Measurements from ENCODE around the gene CHI3L1. TPM values are rescaled to one million over a fixed set of nuclear protein-coding genes. Genes with fewer than 3 reads are reported as not detected.

The CHI3L1 gene
- total and polyA plus RNA-seq, 2 donors, result 0.53 to 4.7 TPM

GRCh38 chr1:203174324-203174985, 12.0 kb downstream of the CHI3L1 start:
- Histone ChIP-seq H3K27ac (ENCODE audit: low read depth) (no peak overlapping the region), H3K4me3 (ENCODE audit: low read depth, low read length) (no peak overlapping the region), H3K4me1 (ENCODE audit: insufficient read depth) (no peaks in the 10 kb centered on the region), H3K36me3 (ENCODE audit: insufficient read depth) (no peaks in the 10 kb centered on the region)
- DNase-seq (ENCODE audit: extremely low spot score), result no peak
- WGBS, result 95% methylated on average over 12 of the region's 12 CpGs

GRCh38 chr1:203173566-203173965, 12.9 kb downstream of the CHI3L1 start:
- no peak overlapping the region for H3K27ac ChIP-seq (ENCODE audit: low read depth)

GRCh38 chr1:203173011-203173555, 13.4 kb downstream of the CHI3L1 start:
- Histone ChIP-seq H3K27ac (ENCODE audit: low read depth) (no peak overlapping the region), H3K4me1 (ENCODE audit: insufficient read depth) (no peaks in the 10 kb centered on the region), H3K4me3 (ENCODE audit: low read depth, low read length) (no peak overlapping the region), H3K36me3 (ENCODE audit: insufficient read depth) (no peaks in the 10 kb centered on the region)
- no peak for DNase-seq (ENCODE audit: extremely low spot score)
- WGBS, result 90% methylated on average over 2 of the region's 2 CpGs

More at GRCh38 chr1:203173566-203173965, 12.9 kb downstream of the CHI3L1 start:
- no peak overlapping the region for H3K4me3 ChIP-seq (ENCODE audit: low read depth, low read length)
- WGBS, result 87% methylated on average over 5 of the region's 5 CpGs
- DNase-seq (ENCODE audit: extremely low spot score), result no peak
- H3K4me1 ChIP-seq (ENCODE audit: insufficient read depth), result no peaks in the 10 kb centered on the region
- H3K36me3 ChIP-seq (ENCODE audit: insufficient read depth), result no peaks in the 10 kb centered on the region

GRCh38 chr1:203172184-203173010, 14.1 kb downstream of the CHI3L1 start:
- DNase-seq (ENCODE audit: extremely low spot score), result no peak
- Histone ChIP-seq H3K36me3 (ENCODE audit: insufficient read depth) (no peaks in the 10 kb centered on the region), H3K27ac (ENCODE audit: low read depth) (no peak overlapping the region), H3K4me1 (ENCODE audit: insufficient read depth) (no peaks in the 10 kb centered on the region), H3K4me3 (ENCODE audit: low read depth, low read length) (no peak overlapping the region)
- WGBS, result 60% methylated on average over 8 of the region's 8 CpGs

GRCh38 chr1:203171341-203172183, 14.9 kb downstream of the CHI3L1 start:
- no peak for DNase-seq (ENCODE audit: extremely low spot score)
- Histone ChIP-seq H3K4me1 (ENCODE audit: insufficient read depth) (no peaks in the 10 kb centered on the region), H3K36me3 (ENCODE audit: insufficient read depth) (no peaks in the 10 kb centered on the region), H3K27ac (ENCODE audit: low read depth) (no peak overlapping the region), H3K4me3 (ENCODE audit: low read depth, low read length) (no peak overlapping the region)
- 94% methylated on average over 22 of the region's 22 CpGs for WGBS

GRCh38 chr1:203170625-203171330, 15.7 kb downstream of the CHI3L1 start:
- Histone ChIP-seq H3K36me3 (ENCODE audit: insufficient read depth) (no peaks in the 10 kb centered on the region), H3K27ac (ENCODE audit: low read depth) (no peak overlapping the region), H3K4me3 (ENCODE audit: low read depth, low read length) (no peak overlapping the region), H3K4me1 (ENCODE audit: insufficient read depth) (no peaks in the 10 kb centered on the region)
- no peak for DNase-seq (ENCODE audit: extremely low spot score)
- WGBS, result 88% methylated on average over 8 of the region's 8 CpGs

- WGBS, result 87% methylated on average over 21 of the region's 21 CpGs
- no peak for DNase-seq (ENCODE audit: extremely low spot score)
- Histone ChIP-seq H3K27ac (ENCODE audit: low read depth) (no peak overlapping the region), H3K4me1 (ENCODE audit: insufficient read depth) (no peaks in the 10 kb centered on the region), H3K4me3 (ENCODE audit: low read depth, low read length) (no peak overlapping the region), H3K36me3 (ENCODE audit: insufficient read depth) (no peaks in the 10 kb centered on the region)
Measured at GRCh38 chr1:203169770-203170520, 16.6 kb downstream of the CHI3L1 start.

- H3K27ac ChIP-seq (ENCODE audit: low read depth), result no peak overlapping the region
- H3K4me3 ChIP-seq (ENCODE audit: low read depth, low read length), result no peak overlapping the region
- WGBS, result 96% methylated on average over 9 of the region's 9 CpGs
- no peak for DNase-seq (ENCODE audit: extremely low spot score)
- no peaks in the 10 kb centered on the region for H3K36me3 ChIP-seq (ENCODE audit: insufficient read depth)
- H3K4me1 ChIP-seq (ENCODE audit: insufficient read depth), result no peaks in the 10 kb centered on the region
Measured at GRCh38 chr1:203168991-203169390, 17.5 kb downstream of the CHI3L1 start.

GRCh38 chr1:203168256-203168786, 18.2 kb downstream of the CHI3L1 start:
- DNase-seq (ENCODE audit: extremely low spot score), result no peak
- 97% methylated on average over 12 of the region's 12 CpGs for WGBS
- H3K27ac ChIP-seq (ENCODE audit: low read depth), result no peak overlapping the region
- H3K36me3 ChIP-seq (ENCODE audit: insufficient read depth), result no peaks in the 10 kb centered on the region
- no peak overlapping the region for H3K4me3 ChIP-seq (ENCODE audit: low read depth, low read length)
- no peaks in the 10 kb centered on the region for H3K4me1 ChIP-seq (ENCODE audit: insufficient read depth)

GRCh38 chr1:203167913-203168200, 18.6 kb downstream of the CHI3L1 start:
- Histone ChIP-seq H3K36me3 (ENCODE audit: insufficient read depth) (no peaks in the 10 kb centered on the region), H3K27ac (ENCODE audit: low read depth) (no peak overlapping the region), H3K4me1 (ENCODE audit: insufficient read depth) (no peaks in the 10 kb centered on the region), H3K4me3 (ENCODE audit: low read depth, low read length) (no peak overlapping the region)
- DNase-seq (ENCODE audit: extremely low spot score), result no peak
- WGBS, result 92% methylated on average over 5 of the region's 5 CpGs

- Histone ChIP-seq H3K4me1 (ENCODE audit: insufficient read depth) (no peaks in the 10 kb centered on the region), H3K27ac (ENCODE audit: low read depth) (no peak overlapping the region), H3K4me3 (ENCODE audit: low read depth, low read length) (no peak overlapping the region), H3K36me3 (ENCODE audit: insufficient read depth) (no peaks in the 10 kb centered on the region)
- DNase-seq (ENCODE audit: extremely low spot score), result no peak
- WGBS, result 83% methylated on average over 23 of the region's 23 CpGs
Measured at GRCh38 chr1:203167026-203167912, 19.2 kb downstream of the CHI3L1 start.

Measured in urinary bladder (tissue), 4 donors.